Activated CD4-positive, CD25-positive, alpha-beta regulatory T cell (primary cell): ENCODE data around the gene ZBED1.
"Not testable (repeated sequence)": the region's sequence is repeated elsewhere in the genome, so short reads cannot be mapped to it uniquely, and the experiment has no call there.

Source experiments
- DNase-seq, 4 experiments: peaks; one replicate each; lab custom pipeline; 2025; lab: John Stamatoyannopoulos, UW

ZBED1 gene

GRCh38 chrX:2474963-2475726, 25.6 kb downstream of the ZBED1 start:
- DNase-seq: no peak

- no peak for DNase-seq
Observed at GRCh38 chrX:2474280-2474962, 26.4 kb downstream of the ZBED1 start.

GRCh38 chrX:2473064-2473463, 27.7 kb downstream of the ZBED1 start:
- not testable (repeated sequence) for DNase-seq

- DNase-seq: no peak
Observed at GRCh38 chrX:2471641-2472040, 29.1 kb downstream of the ZBED1 start.

GRCh38 chrX:2471126-2471525, 29.6 kb downstream of the ZBED1 start:
- not testable (repeated sequence) for DNase-seq

- DNase-seq: not testable (repeated sequence)
Observed at GRCh38 chrX:2469852-2470251, 30.9 kb downstream of the ZBED1 start.

GRCh38 chrX:2469196-2469685, 31.5 kb downstream of the ZBED1 start:
- DNase-seq: no peak

- DNase-seq: no peak
Observed at GRCh38 chrX:2468261-2469195, 32.2 kb downstream of the ZBED1 start.

GRCh38 chrX:2466876-2467656, 33.7 kb downstream of the ZBED1 start:
- no peak for DNase-seq

- DNase-seq: no peak
Observed at GRCh38 chrX:2464677-2465166, 36.1 kb downstream of the ZBED1 start.

GRCh38 chrX:2463973-2464676, 36.7 kb downstream of the ZBED1 start:
- no peak for DNase-seq

- DNase-seq: not testable (repeated sequence)
Observed at GRCh38 chrX:2463481-2463880, 37.3 kb downstream of the ZBED1 start.

- DNase-seq: no peak
Observed at GRCh38 chrX:2462780-2463179, 38.0 kb downstream of the ZBED1 start.

- DNase-seq: no peak
Observed at GRCh38 chrX:2462074-2462473, 38.7 kb downstream of the ZBED1 start.

GRCh38 chrX:2461711-2462016, 39.1 kb downstream of the ZBED1 start:
- DNase-seq: no peak

- DNase-seq: not testable (repeated sequence)
Observed at GRCh38 chrX:2460821-2461710, 39.7 kb downstream of the ZBED1 start.

- not testable (repeated sequence) for DNase-seq
Observed at GRCh38 chrX:2460048-2460447, 40.7 kb downstream of the ZBED1 start.

GRCh38 chrX:2458309-2458708, 42.5 kb downstream of the ZBED1 start:
- DNase-seq: no peak

- no peak for DNase-seq
Observed at GRCh38 chrX:2457289-2458133, 43.3 kb downstream of the ZBED1 start.
